ENCODE data around the gene FRS2.

The FRS2 gene

DNA sequence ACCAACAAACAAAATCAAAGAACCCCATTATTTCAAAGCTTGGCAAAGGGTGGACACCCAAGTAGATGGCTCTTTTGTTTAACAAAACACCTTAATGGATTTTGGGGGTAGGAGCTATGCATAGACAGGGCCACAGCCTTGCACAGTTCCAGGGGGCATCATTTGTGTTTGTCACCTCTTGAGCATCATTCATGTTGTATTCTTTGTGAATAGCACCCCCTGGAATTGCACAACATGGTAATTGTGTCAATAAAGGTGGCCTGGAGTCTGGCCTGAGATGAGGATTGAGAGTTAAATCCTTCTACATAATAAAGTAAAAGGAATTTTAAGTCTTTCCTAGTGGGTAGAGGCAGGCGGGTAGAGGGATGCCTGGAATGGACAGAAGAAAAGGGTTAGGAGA lies 3.3 kb upstream of the FRS2 start:
- no peak for DNase-seq

DNA sequence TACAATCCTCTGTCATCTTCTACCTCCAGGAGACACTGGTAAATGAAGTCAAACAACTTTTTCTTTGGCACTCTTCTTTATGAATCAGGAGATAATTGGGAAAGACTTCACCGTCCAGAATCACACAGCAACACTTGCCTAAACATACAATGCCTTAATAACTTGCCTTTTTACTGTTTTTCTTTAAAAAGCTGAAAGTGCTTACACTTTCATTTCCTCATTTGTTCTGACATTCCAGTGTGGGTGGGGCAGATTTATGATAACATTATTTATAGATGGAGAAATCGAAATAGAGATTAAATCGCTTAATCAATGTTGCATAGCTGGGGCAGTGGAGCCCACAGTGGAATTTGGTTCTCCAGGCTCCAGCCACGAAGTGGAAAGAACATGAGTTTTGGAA lies 2.8 kb upstream of the FRS2 start:
- DNase-seq: no peak

DNA sequence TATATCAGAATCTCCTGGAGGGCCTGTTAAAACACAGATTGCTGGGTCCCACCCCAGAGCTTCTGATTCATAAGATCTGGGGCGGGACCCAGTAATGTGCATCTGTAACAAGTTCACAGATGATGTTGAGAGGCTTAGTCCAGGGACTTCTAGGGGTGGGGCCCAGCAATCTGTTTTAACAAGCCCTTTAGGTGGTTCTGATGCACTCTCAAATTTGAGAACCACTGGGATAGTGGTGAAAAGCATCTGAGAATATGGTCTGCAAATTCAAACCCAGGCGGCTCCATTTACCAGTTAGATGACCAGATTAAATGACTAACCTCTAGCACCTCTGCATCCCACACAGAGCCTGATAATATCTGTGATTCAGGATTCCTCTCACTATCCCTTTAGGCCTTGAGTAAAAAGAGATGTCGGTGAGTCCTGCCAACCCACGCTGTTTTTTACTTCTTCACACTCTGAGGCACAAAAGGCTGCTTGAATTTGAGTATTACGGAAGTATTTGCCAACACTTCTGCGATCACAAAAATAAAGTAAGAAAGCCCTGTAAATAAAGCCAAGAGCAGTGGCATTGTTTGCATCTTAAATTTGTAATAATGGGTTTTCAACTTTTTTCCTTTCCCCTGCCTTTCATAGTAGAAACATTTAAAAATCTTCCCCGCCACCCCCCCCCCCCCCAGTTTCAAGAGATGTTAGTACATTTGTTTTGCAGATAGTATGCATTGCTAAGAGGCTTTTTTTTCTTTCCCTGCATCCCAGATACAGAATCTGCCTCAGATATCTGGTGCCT lies 1.8 kb upstream of the FRS2 start:
- DNase-seq: no peak

DNA sequence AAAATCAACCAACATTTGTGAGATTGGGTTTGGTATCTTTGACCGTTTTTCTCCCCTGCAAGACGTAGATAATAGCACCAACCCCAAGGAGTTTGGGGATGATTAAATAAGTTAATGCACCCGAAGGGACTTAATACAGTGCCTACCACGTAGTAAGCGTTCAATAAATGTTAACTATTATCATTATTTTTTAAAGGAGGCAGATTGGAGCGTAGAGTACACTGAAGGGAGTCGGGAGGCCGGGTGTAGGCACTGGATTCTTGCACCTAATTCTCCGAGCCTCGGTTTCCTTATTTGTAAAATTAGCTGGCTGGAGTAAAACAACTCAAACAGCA lies 367 bp upstream of the FRS2 start:
- DNase-seq: no peak

DNA sequence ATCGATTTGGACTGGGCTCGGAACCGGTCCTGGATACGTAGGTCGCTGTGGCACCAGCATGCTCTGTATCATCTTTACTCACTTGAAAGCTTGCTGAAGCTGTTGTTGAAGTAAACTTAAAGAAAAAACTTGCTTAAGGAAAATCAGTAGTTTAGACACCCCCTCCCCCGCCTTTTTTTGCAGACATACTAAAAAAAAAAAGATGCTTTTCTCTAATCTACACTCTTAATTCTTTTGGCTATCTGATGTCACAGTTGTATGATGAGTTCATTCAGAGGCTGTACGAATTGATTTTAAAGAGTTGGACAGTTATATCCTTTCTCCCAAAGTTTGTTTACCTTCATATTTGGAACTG lies 865 bp downstream of the FRS2 start:
- no peak for DNase-seq

DNA sequence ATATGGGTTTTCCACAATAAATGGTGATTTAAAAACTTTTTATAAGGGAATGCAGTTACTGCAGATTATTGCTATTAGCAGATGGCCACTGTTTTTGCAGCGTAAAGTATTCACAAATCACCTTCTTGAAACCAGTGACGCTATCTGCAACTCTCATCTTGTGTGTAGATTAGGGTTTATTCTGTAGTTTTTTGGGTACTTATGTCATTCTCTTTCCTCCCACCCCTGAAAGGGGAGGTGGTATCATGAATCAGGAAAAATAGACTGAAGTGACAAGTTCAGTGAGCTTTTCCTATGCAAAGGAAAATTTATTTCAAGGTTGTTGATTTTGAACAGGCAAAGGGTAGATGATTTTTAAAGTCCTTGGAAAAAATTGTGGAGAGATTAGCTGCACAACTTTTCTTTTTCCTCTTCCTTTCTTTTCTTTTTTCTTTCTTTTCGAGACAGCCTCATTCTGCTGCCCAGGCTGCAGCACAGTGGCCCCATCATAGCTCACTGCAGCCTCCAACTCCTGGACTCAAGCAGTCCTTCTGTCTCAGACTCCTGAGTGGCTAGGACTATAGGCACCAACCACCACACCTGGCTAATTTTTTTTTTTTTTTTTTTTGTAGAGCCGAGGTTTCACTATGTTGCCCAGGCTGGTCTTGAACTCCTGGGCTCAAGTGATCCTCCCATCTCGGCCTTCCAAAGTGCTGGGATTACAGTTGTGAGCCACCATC lies 1.6 kb downstream of the FRS2 start:
- no peak for DNase-seq

DNA sequence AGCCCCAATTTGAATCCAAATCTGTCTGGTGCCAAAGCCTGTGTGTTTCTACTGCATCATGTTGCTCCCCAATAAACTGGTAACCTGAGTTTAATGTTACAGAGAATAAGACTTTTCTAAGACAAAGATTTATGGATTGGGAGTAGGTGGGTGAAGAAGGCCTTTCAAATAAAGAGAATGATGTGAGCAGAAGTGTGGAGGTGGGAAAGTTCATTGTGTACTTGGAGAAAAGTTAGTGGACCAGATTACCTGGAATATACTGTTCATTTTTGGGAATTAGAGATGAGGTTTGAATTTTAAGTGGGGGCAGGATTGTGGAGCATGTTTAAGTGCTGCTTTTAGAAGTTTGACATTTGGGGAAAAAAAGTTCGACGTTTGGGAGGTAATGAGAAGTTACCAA lies 3.1 kb downstream of the FRS2 start:
- no peak for DNase-seq

DNA sequence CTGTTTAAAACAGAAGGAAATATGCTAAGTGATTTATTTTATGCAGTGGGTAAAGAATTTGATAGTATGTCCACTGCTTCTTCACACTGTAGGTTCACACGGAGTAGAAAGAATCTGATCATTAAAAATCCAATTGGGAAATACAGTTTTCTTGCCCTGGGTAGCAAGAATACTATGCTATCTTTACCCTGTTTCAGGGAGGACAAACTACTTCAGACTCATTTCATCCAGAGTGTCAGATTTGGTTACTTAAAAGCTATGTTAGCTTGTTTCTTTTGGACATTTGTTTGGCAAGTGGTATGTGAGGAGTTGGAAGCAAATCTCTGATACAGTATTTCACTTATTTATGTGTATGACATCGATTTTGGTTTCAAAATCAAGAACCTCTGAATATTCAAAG lies 4.3 kb downstream of the FRS2 start:
- DNase-seq: no peak

DNA sequence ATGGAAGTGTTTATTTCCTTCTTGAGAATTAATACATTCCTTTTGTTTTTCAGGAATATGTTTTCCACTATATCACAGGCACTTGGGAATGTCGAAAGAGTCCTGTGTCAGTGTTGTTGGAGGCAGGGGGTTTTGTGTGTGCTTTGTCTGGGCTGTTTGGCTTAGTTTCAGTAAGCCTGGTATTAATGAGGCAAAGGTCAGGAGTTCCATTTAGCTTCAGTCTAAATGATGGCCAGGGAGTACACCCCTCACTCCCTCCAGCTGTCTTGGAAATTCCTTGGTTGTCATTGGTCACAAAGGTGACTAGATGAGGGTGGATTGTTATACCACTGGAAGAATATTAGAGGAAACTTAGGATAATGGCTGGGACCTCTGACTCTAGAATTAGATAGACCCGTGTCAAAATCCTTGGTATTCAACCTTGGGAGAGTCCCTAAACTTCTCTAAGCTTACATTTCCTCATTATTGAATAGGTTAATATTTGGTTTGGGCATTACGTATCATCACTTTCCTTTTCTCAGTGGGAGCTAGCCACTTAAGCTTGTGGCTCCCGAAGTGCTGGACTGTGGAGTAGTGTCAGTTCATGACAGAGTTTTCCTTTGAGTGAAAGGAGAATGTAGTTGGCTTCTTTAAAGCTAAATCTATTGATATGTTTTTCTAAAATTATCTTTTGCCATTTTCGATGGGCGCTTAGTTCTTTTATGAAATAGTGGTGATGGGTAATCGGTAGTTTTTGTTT lies 5.2 kb downstream of the FRS2 start:
- DNase-seq: no peak

DNA sequence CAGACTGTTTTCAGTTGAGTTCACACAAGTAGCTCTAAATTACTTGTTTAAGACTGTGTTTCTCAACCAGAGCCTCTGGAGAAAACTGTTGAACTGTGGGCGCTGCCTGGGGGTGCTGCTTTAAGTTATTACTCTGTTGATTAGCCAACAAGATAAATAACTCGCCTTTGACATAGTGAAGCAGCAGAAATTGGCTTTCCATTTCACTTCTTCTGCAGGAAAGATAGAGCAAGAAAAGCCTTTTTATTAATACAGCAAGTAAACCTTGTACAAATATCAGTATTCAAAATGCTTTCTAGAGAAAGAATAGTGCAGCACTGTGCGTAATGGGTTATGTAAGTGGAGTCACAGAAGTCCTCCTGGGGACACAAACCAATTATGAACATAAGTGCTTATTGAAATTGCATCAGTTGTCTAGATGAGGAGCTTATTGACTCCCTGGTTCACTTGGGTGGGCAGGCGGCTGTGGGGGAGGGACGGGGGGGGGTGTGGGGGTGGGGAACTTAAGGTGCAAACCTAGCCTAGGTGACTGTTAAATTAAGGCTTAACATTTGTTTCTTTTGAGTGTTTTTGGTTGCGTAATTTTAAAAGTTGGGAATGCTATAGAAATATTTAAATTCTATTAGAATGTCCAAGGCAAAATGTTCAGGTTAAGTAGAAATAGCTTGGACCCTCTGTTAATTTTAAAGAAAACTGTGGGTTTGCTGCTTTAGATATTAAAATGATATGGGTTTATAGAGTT lies 6.3 kb downstream of the FRS2 start:
- no peak for DNase-seq

DNA sequence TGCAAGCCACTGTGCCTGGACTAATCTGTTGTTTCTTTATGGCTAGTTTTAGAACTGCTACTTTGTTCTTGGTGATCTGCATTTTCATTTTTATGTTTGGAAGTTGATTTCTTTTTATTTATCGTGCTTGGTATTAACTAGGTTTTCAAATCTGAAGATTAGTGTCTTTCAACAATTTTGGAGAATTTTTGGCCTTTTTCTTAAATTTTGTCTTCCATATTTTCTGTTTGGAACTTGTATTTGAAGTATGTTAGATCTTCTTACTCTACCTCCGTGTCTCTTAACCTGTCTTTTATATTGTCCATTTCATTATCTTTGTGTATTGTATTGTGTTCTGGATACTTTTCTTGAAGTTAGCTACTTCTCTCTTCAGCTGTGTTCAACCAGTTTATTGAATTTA lies 9.5 kb downstream of the FRS2 start:
- DNase-seq: no peak

DNA sequence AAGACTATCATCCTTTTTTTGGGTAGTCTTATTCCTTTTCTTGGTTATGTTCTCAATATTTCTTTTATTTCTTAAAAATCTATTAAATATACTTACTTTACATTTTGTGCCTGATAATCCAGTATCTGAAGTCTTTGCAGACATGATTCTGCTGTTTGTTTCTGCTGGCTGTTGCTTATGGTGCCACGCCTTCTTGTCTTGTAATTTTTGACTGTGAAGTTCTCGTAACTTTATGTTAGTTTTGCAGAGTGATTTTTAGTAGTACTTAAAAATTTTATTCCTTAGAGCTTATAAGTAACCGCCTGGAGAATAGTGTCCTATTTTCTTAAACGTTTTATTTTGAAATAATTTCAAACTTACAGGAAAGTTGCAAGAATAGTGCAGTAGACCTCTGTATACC lies 10.5 kb downstream of the FRS2 start:
- DNase-seq: no peak

DNA sequence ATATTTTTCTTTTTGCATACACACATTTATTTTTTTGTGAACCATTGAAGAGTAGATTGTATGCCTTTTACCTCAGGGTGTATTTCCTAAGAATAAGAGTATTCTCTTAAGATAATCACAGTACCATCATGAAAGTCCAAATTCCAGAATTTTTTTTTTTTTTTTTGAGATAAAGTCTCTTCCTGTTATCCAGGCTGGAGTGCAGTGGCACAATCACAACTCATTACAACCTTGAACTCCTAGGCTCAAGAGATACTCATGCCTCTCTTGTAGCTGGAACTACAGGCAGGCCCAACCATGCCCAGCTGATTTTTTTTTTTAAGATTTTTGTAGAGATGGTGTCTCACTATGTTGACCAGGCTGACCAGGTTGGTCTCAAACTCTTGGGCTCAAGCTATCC lies 10.9 kb downstream of the FRS2 start:
- DNase-seq: no peak

DNA sequence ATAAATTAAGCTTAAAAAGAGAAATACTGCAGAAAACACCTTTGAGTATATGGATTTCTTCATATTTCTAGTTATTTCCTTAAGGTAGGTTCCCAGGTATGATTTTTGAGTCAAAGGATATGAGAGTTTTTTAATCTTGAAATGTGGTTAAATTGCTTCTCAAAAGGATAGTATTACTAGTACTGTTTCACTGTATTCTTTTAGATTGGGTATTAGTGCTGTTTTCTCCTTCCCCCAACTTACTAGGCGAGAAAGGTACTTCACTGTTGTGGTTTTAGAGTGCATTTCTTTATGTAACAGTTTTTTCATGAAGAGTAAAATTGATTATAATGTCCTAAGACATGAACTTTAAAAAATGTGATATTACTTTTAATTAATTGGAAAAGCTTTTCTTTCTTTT lies 13.5 kb downstream of the FRS2 start:
- no peak for DNase-seq

DNA sequence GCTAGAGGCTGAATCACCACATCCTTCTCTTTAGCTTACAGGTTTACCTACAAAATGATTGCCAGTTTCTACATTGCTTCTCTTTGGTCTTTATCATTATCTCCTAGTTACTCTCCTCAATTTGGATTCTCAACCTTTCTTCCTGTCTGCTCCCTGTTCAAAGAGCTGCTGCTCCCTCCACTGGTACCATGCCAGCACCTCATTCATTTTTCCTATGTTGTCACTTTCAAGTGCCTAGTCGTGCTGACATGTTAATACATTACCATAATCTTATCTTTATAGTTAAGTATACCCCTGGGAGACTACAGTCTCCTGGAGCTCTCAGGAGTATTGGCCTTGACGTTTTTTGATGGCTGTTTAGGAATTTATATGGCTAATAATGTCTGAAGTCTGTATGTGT lies 14.2 kb downstream of the FRS2 start:
- DNase-seq: no peak

DNA sequence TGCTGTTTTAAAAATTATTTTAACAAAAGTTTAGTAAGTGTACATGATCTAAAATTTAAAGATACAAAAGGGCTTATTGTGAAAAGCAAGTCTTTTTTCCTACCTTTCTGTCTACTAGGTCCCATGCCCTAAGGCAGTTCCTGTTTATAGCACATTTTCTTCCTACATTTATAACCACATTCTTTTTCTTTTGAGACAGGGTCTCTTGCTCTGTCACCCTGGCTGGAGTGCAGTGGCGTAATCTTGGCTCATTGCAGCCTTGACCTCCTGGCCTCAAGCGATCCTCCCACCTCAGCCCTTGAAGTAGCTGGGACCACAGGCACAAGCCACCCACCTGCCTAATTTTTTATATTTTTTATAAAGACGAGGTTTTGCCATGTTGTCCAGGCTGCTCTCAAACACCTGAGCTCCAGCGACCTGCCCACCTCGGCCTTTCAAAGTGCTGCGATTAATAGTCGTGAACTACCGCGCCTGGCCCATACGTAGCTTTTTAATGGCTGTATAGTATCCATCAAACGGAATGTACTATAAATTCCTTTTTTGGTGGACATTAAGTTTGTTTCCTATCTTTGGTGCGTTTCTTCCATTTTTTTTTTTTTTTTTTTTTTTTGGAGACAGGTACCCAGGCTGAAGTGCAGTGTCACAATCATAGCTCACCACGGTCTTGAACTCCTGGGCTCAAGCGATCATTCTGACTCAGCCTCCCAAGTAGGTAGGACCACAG lies 20.9 kb downstream of the FRS2 start:
- DNase-seq: no peak

DNA sequence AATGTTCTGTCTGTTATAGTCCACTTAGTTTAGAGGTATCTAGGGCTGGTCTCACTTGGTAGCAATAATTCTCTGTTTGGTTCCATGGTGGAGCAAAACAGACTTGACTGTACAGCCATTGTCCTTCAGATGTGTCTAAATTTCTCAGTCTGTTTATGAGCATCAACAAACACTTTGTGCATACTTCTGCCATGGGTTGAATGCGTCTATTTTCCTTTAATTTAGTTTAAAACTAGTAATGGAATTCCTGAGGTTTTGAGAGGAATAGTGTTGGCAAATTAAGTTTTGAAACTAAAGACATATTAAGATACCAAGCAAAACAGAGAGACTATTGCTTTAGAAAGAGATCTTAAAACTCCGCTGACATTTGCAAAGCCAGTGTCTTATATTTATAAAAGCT lies 22.6 kb downstream of the FRS2 start:
- no peak for DNase-seq

DNA sequence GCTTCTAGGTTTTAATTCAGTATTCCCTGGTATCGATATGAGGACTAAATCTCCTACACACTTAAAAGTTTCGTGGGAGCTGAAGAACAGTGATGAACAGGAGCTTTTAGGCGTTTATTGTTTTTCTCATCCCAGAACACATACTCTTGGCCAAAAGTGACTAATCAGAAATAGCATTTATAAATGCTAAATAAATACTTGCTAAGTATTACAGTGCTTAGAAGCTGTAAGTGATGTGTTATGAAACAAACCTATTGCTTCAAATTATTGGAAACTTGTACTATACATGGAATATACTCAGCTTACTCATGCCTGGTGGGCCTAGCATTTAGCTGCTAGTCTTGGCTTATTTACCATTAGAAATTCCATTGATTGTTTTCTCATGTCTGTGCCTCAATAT lies 24.9 kb downstream of the FRS2 start:
- DNase-seq: no peak

DNA sequence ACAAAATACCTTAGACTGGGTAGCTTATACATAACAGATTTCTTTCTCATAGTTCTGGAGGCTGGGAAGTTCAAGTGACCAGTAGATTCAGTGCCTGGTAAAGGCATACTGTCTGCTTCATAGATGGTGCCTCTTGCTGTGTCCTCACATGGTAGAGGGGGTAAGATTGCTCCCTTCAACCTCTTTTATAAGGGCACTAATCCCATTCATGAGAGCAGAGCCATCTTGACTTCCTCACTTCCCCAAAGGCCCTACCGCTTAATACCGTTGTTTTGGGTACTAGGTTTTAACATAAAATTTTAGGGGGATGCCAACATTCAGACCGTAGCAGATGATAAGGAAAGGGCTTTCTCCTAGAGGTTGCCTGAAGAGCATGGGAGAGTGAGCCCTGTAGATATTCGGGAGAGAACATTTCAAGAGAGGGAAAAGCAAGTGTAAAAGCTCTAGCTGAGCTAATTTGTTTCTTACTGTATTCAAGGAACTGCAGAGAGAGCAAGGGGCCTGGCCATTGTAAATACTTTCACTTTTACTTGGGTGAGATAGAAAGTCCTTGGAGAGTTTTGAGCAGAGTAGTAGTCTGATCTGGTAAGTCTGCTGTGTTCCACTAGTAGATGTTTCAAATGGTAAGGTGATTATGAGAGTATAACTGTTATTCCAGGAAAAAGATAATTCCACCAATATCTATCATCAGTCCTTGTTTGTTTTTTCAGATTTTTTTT lies 27.3 kb downstream of the FRS2 start:
- no peak for DNase-seq

DNA sequence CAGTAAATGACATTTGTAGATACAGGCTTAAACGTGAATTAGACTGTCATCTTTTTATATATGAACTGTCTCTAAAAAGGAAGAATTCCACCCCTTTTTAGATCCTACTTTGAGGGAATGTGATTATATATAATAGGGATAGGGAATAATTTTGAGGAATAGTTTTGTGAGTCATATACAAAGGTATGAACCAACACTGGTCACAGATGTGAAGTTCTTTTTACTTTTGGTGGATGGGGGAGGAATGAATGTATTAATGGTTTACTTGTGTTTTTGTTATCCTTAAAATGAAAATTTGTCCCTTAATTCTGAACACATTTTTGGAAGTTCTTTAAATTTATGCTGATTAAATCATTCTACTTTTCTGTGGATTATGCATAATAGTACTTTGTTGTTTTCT lies 30.4 kb downstream of the FRS2 start:
- DNase-seq: no peak

DNA sequence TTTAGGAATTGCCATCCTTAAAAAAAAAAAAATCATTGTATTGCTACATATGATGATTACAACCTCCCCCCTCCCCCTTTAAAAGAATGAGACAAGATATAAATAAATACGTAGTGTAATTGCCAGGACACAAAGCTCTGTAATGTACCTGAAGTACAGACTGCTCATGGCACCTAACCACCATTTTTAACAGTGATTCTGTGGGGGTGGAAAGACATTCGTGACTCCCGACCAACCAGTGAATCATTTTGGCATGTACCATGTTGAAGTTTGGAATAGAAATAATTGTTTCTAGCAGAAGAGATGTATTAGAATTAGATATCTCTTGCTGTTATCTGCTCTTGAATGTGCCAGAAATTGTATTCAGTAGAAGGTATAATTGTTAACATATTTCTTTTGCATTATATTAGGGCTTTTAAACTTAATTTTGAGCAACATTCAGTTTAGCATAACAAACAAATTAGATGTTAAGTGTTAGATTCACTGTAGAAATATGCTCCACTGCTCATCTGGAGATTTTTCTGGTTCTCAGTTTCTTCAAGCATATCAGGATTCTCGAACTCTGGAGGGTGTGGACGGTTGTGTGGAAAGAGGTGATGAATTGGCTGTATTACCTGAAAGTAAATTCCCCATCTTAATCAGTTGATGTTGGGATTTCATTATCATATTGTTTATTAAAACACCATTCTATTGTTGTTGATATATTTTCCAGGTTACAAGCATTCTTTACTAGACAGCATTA lies 31.1 kb downstream of the FRS2 start:
- no peak for DNase-seq
